H1 (cell line): ENCODE measurements around the gene MYMX. TPM values are rescaled to one million over a fixed set of nuclear protein-coding genes. Genes with fewer than 3 reads are reported as not detected.
A peak's percentile ranks its signal among the peaks of the same experiment; 100 is the strongest.

Experiments
- CTCF ChIA-PET: fragments of 300-600 bp; sonication (Branson Sonifier 250); formaldehyde crosslinking; loops from one replicate; lab custom pipeline; 2021; ENCODE audit not compliant: partially characterized antibody; lab: Charles Lee
- POLR2A ChIA-PET: fragments of 300-600 bp; sonication (Branson Sonifier 250); formaldehyde crosslinking; loops from one replicate; lab custom pipeline; 2021; ENCODE audit warnings: inconsistent platforms; ENCODE audit not compliant: partially characterized antibody; lab: Charles Lee
- DNase-seq, 2 experiments: peaks; one replicate each; pipeline versions ENCODE4 v3.0.0 to v3.0.0-alpha.2; 2010 to 2022; ENCODE audit warnings: low spot score in 2 of 2, low read depth in 1 of 2, mixed read lengths in 1 of 2
- FAIRE-seq: peaks from 2 replicates; lab custom pipeline; 2011; peaks lifted over from hg19 to GRCh38; lab: Jason Lieb, UNC
- H2AFZ ChIP-seq: 2 replicates; pipeline ENCODE4 v1.8.1; 2012; ENCODE audit warnings: low read length, inconsistent platforms
- H2AK5ac ChIP-seq: 2 replicates; pipeline ENCODE4 v1.6.1; 2013; ENCODE audit warnings: low read depth, low read length
- H2BK120ac ChIP-seq: replicated peaks from 2 replicates; pipeline ENCODE3; 2013; ENCODE audit warnings: low read depth, low read length, inconsistent platforms
- H2BK12ac ChIP-seq: 2 replicates; pipeline ENCODE4 v1.6.1; 2013; ENCODE audit warnings: low read depth, low read length
- H2BK15ac ChIP-seq: 2 replicates; pipeline ENCODE4 v1.6.1; 2013; ENCODE audit warnings: low read length
- H2BK20ac ChIP-seq: 2 replicates; pipeline ENCODE4 v1.6.1; 2013; ENCODE audit warnings: low read length
- H2BK5ac ChIP-seq: 2 replicates; pipeline ENCODE4 v1.6.1; 2013; ENCODE audit warnings: low read depth, low read length
- H3K14ac ChIP-seq: 2 replicates; pipeline ENCODE4 v1.6.1; 2013; ENCODE audit warnings: inconsistent platforms; ENCODE audit not compliant: insufficient read length
- H3K18ac ChIP-seq: 2 replicates; pipeline ENCODE4 v1.6.1; 2013; ENCODE audit warnings: low read length; ENCODE audit errors: extremely low read depth
- H3K23ac ChIP-seq: 2 replicates; pipeline ENCODE4 v1.6.1; 2013; ENCODE audit warnings: inconsistent platforms; ENCODE audit not compliant: insufficient read length
- H3K23me2 ChIP-seq: 2 replicates; pipeline ENCODE4 v1.6.1; 2013; ENCODE audit warnings: low read depth, low read length
- H3K27ac ChIP-seq: 2 replicates; pipeline ENCODE4 v1.6.1; 2011; ENCODE audit warnings: low read depth, low read length, inconsistent platforms
- H3K27me3 ChIP-seq, 4 experiments: replicated peaks in 1 of 4; 1 replicate in 1 of 4; 2 replicates in 3 of 4; pipeline versions ENCODE4 v1.6.1 to v1.8.1; 2011 to 2013; ENCODE audit warnings: low read length in 3 of 4, mild to moderate bottlenecking in 3 of 4, inconsistent platforms in 2 of 4, mixed read lengths in 2 of 4, moderate library complexity in 1 of 4; ENCODE audit not compliant: control insufficient read depth in 3 of 4, insufficient read depth in 3 of 4; ENCODE audit errors: extremely low read depth in 1 of 4
- H3K36me3 ChIP-seq, 4 experiments: 2 replicates each; pipeline versions ENCODE4 v1.6.1 to v1.8.1; 2011 to 2013; ENCODE audit warnings: mild to moderate bottlenecking in 4 of 4, low read length in 3 of 4, moderate library complexity in 2 of 4, control low read depth in 1 of 4, inconsistent platforms in 1 of 4; ENCODE audit not compliant: insufficient read depth in 4 of 4, control insufficient read depth in 2 of 4
- H3K4ac ChIP-seq: replicated peaks from 2 replicates; pipeline ENCODE3; 2013; ENCODE audit warnings: low read length, low read depth, mixed read lengths, inconsistent platforms; ENCODE audit not compliant: insufficient read length
- H3K4me1 ChIP-seq, 4 experiments: replicated peaks in 1 of 4; 1 replicate in 1 of 4; 2 replicates in 3 of 4; pipeline versions ENCODE4 v1.6.1 to v1.8.1; 2011 to 2013; ENCODE audit warnings: low read length in 3 of 4, inconsistent platforms in 2 of 4, mixed read lengths in 1 of 4; ENCODE audit not compliant: insufficient read depth in 4 of 4, control insufficient read depth in 3 of 4
- H3K4me2 ChIP-seq, 2 experiments: 2 replicates each; pipeline versions ENCODE4 v1.6.1 to v1.8.1; 2011 to 2013; ENCODE audit warnings: low read depth in 2 of 2, low read length in 2 of 2, control low read depth in 1 of 2, inconsistent platforms in 1 of 2, mild to moderate bottlenecking in 1 of 2; ENCODE audit not compliant: insufficient read depth in 1 of 2
- H3K4me3 ChIP-seq, 4 experiments: fragments of 200-600, 300-600 bp in 1 of 4; sonication (generic), shearing (Covaris generic), sonication (Bioruptor Twin) in 1 of 4; 2 replicates each; pipeline versions ENCODE4 v1.5.1 to v1.8.1; 2011 to 2016; ENCODE audit warnings: low read length in 4 of 4, low read depth in 3 of 4, control low read depth in 2 of 4, inconsistent platforms in 2 of 4, mild to moderate bottlenecking in 2 of 4, mixed read lengths in 1 of 4, moderate library complexity in 1 of 4; ENCODE audit not compliant: insufficient read depth in 2 of 4; ENCODE audit errors: extremely low read depth in 1 of 4
- H3K56ac ChIP-seq: replicated peaks from 2 replicates; pipeline ENCODE3; 2013; ENCODE audit warnings: low read depth, mild to moderate bottlenecking, mixed read lengths, low read length, inconsistent platforms; ENCODE audit not compliant: insufficient read length
- H3K79me1 ChIP-seq: 2 replicates; pipeline ENCODE4 v1.6.1; 2013; ENCODE audit warnings: low read depth, low read length, control low read depth
- H3K79me2 ChIP-seq, 2 experiments: 2 replicates each; pipeline versions ENCODE4 v1.6.1 to v1.8.1; 2012 to 2013; ENCODE audit warnings: low read length in 2 of 2, mild to moderate bottlenecking in 2 of 2, inconsistent platforms in 1 of 2; ENCODE audit not compliant: insufficient read depth in 2 of 2, control insufficient read depth in 1 of 2
- H3K9ac ChIP-seq, 4 experiments: replicated peaks in 1 of 4; 1 replicate in 1 of 4; 2 replicates in 3 of 4; pipeline versions ENCODE4 v1.6.1 to v1.8.1; 2011 to 2013; ENCODE audit warnings: low read depth in 3 of 4, low read length in 3 of 4, control low read depth in 2 of 4, mild to moderate bottlenecking in 2 of 4, moderate library complexity in 2 of 4, inconsistent platforms in 1 of 4; ENCODE audit errors: extremely low read depth in 1 of 4
- H3K9me3 ChIP-seq, 2 experiments: 2 replicates each; pipeline versions ENCODE4 v1.6.1 to v1.8.1; 2012 to 2013; ENCODE audit warnings: mild to moderate bottlenecking in 2 of 2, moderate library complexity in 2 of 2, control low read depth in 1 of 2, inconsistent platforms in 1 of 2, low read depth in 1 of 2, low read length in 1 of 2, mixed read lengths in 1 of 2; ENCODE audit not compliant: insufficient read depth in 2 of 2
- H4K20me1 ChIP-seq, 2 experiments: replicated peaks in 1 of 2; 2 replicates each; pipeline versions ENCODE3 to v1.8.1; 2011 to 2013; ENCODE audit warnings: inconsistent platforms in 2 of 2, low read length in 2 of 2, mild to moderate bottlenecking in 1 of 2; ENCODE audit not compliant: insufficient read depth in 2 of 2, control insufficient read depth in 1 of 2
- H4K5ac ChIP-seq: 2 replicates; pipeline ENCODE4 v1.6.1; 2013; ENCODE audit warnings: low read length, low read depth, mixed read lengths, inconsistent platforms; ENCODE audit not compliant: insufficient read length
- H4K8ac ChIP-seq: 2 replicates; pipeline ENCODE4 v1.8.0; 2013; ENCODE audit warnings: mild to moderate bottlenecking, moderate library complexity, low read length, inconsistent platforms; ENCODE audit not compliant: insufficient read depth; ENCODE audit errors: extremely low read depth
- H4K91ac ChIP-seq: replicated peaks from 2 replicates; pipeline ENCODE3; 2013; ENCODE audit warnings: low read length, mixed read lengths, inconsistent platforms; ENCODE audit not compliant: insufficient read length
- MAFK ChIP-seq: IDR thresholded peaks from 2 replicates; pipeline ENCODE4 v1.6.1; 2012; ENCODE audit warnings: low read depth, mild to moderate bottlenecking, improper control_type of control experiment, low read length
- SIRT6 ChIP-seq: IDR thresholded peaks from one replicate; pipeline ENCODE4 v1.7.1; 2012; ENCODE audit warnings: low read length, inconsistent platforms
- TAF1 ChIP-seq: IDR thresholded peaks from 2 replicates; pipeline ENCODE4 v1.6.1; 2011; ENCODE audit warnings: mild to moderate bottlenecking, low read depth, low read length
- WGBS, 2 experiments: shearing (Covaris generic) in 1 of 2; methylation state at CpG; one replicate each; pipeline versions ENCODE4 v1.1.6 to v1.1.7; 2013 to 2015; ENCODE audit warnings: low lambda C conversion rate in 2 of 2, mixed read lengths in 2 of 2, inconsistent platforms in 1 of 2, low coverage in 1 of 2, missing lambda C conversion rate in 1 of 2; ENCODE audit not compliant: insufficient replicate concordance in 2 of 2, insufficient coverage in 1 of 2, insufficient read length in 1 of 2; ENCODE audit errors: extremely low coverage in 1 of 2, missing lambda C conversion rate in 1 of 2; 5-methylcytosine and 5-hydroxymethylcytosine counted together
- polyA plus RNA-seq, 7 experiments: library from polyadenylated mRNA; depleted of rRNA in 3 of 7; stranded (reverse) in 5 of 7; unstranded in 2 of 7; fragments of >200 nt in 5 of 7; fragments of 200-250 nt in 2 of 7; gene quantifications; 1 replicate in 5 of 7; 2 replicates in 1 of 7; 4 replicates in 1 of 7; pipeline versions ENCODE4 v1.2.1 to v1.2.3, GENCODE V29; 2011 to 2013; ENCODE audit warnings: missing spikeins in 2 of 7, mixed read lengths in 2 of 7
- total RNA-seq: library from RNA; stranded (reverse); fragmentation: NEBNext Ultra II Directional; extraction: Animal tissue kit (Norgen Biotek cat#: 25700); gene quantifications from 2 replicates; pipeline ENCODE4 v1.2.1, GENCODE V29; 2021

Gene MYMX
- total and polyA plus RNA-seq, 2 of the 8 experiments (the other 6 are each of a cell fraction or from before 2014, with no cell fraction given) = 4.7 to 6.9 TPM

GRCh38 chr6:44176762-44177509 is 39.8 kb upstream of the MYMX start:
- peak overlapping the region; percentile 8; the same call in 1 of the 2 replicates for H2BK15ac ChIP-seq
- H3K27me3 ChIP-seq = no peaks in the 10 kb centered on the region
- FAIRE-seq (no peak), DNase-seq (no peak)
- no peak for TF ChIP-seq MAFK
- no peak for TF ChIP-seq TAF1
- TF ChIP-seq SIRT6 = no peak
- H2AK5ac ChIP-seq = no peak overlapping the region
- no peaks in the 10 kb centered on the region for H3K9me3 ChIP-seq
- 94% methylated on average over 16 of the region's 24 CpGs; no CpG with 5 or more reads in 1 of the 2 experiments for WGBS, 2 experiments
- H3K79me2 ChIP-seq = no peaks in the 10 kb centered on the region
- peak overlapping the region; percentile 70; the same call in 1 of the 2 replicates for H2BK12ac ChIP-seq
- no peak overlapping the region for H3K4ac ChIP-seq
- H3K4me2 ChIP-seq = no peak overlapping the region
- H3K56ac ChIP-seq = no peak overlapping the region
- H3K79me1 ChIP-seq = no peaks in the 10 kb centered on the region
- no peak overlapping the region; the same call in 1 of the 2 replicates for H2BK20ac ChIP-seq
- H2AFZ ChIP-seq = no peak overlapping the region
- peaks cover 0 to 12% (median 3%) of the 10 kb centered on the region in 4 experiments; a peak in 6 of 7 replicates for H3K4me1 ChIP-seq
- no peak overlapping the region for H3K9ac ChIP-seq
- H3K23ac ChIP-seq = no peak overlapping the region
- no peak overlapping the region for H3K4me3 ChIP-seq
- H3K14ac ChIP-seq = no peak overlapping the region
- H3K23me2 ChIP-seq = peaks cover 8% of the 10 kb centered on the region; the same call in 1 of the 2 replicates
- no peak overlapping the region; the same call in 1 of the 2 replicates for H4K8ac ChIP-seq
- POLR2A ChIA-PET = interaction anchor here (0.6 to 4.8 kb wide), 6 partner anchors 11 to 77 kb away, joined by 3 to 28 read pairs (median 5); partner anchors contain the start of gene HSP90AB1
- H3K18ac ChIP-seq = peak overlapping the region; percentile 22; the same call in 1 of the 2 replicates
- H2BK5ac ChIP-seq = 0 out of 2 replicates have a peak overlapping the region, but pooled peaks have one; percentile 54
- peak overlapping the region; percentile 80 for H4K91ac ChIP-seq
- H4K5ac ChIP-seq = no peak overlapping the region
- H3K27ac ChIP-seq = no peak overlapping the region
- H2BK120ac ChIP-seq = peak overlapping the region; percentile 33
- CTCF ChIA-PET = interaction anchor here (0.7 to 10.8 kb wide), 8 partner anchors 11 to 177 kb away, joined by 3 to 287 read pairs (median 4); partner anchors contain the start of gene SLC29A1
- H4K20me1 ChIP-seq = no peaks in the 10 kb centered on the region
- H3K36me3 ChIP-seq = no peaks in the 10 kb centered on the region
